RPMI7951 (cell line): Measurements from ENCODE around the gene DPYSL3. TPM values are rescaled to one million over a fixed set of nuclear protein-coding genes. Genes with fewer than 3 reads are reported as not detected.

Experiments used
- DNase-seq: peaks from one replicate; pipeline ENCODE4 v3.0.0-alpha.2; 2012; ENCODE audit warnings: low read depth
- total RNA-seq: library from RNA; depleted of rRNA; stranded (reverse); fragments of >200 nt; shearing (Covaris generic); gene quantifications from 2 replicates; pipeline ENCODE4 v1.2.3, GENCODE V29; 2014

The DPYSL3 gene
- total RNA-seq, 1 experiment from 2014 or later: 191 TPM

DNA sequence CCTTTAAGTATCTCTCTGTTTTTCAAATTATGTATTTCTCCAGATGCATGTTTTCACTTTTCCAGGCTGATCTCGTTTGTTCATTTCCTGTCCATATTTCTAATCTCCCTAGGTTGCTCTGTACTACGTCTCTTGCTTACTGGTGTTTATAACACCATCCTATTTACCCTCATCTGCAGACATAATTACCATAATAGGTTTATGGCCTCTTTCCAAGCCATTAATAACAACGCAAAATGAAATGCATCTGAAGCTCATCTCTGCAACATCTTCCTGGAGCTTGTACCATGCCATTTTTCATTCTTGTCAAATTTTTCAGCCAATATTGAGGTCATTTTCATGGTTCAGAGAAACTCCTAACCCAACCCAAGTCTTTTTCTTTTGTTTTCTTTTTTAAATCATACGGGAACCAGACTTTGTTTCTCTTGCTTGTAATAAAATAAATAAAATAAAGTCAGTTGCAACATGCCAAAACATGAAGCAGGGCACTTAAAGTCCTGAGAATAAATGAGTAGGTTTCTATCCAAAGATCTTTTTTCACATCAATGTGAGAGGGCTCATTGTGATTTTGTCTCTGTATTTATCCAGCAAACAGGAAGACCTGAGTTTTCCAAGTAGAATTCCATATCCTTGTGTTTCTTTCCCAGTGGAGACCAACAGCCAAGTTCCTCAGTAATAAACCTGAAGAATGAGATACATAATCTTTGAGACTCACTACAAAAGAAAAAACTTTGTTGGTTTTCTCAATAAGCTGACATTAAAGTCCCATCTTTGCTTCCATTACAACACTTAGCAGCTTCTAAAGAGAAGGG lies 37.0 kb downstream of the DPYSL3 start:
- DNase-seq: no peak

- DNase-seq: no peak
These were observed 41.8 kb downstream of the DPYSL3 start for GRCh38 chr5:147467973-147468508.

- no peak for DNase-seq
These were observed 43.4 kb downstream of the DPYSL3 start for GRCh38 chr5:147466360-147466980.

DNA sequence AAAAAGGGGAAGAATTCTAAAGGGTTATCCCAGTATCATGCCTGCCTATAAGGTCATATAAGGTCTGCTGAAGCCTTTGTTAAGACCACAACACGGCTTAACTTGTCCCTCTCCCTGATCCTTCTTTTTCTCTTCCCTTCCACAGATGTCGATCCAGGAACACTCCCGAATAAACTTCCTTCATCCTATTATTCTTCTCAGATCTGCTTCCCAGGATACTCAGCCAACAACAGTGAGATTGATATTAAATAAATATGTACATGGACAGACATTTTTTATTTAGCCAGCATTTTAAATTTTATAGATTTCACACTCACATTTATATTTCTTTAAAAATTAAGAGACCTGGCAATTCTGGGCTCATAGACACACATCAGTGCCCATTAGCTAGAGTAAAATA lies 44.1 kb downstream of the DPYSL3 start:
- no peak for DNase-seq

DNA sequence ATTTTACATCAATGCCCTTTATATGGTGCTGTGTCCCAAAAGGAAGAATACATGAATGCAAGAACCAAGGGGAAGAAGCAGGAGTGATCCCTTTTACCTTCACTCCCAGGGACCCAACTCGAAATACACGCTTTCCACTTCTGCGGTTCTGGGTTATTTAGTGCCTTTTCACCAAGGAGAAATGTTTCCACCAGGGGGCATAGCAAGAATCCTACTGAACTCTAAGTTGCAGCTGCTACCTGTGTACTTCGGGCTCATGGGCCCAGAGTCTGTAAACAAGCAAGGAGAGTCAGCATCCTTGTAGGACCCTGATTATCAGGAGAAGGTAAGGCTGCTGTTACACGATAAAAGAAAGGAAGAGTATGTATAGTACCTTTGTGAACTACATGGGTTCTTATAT lies 45.7 kb downstream of the DPYSL3 start:
- DNase-seq: peak; percentile 47

DNA sequence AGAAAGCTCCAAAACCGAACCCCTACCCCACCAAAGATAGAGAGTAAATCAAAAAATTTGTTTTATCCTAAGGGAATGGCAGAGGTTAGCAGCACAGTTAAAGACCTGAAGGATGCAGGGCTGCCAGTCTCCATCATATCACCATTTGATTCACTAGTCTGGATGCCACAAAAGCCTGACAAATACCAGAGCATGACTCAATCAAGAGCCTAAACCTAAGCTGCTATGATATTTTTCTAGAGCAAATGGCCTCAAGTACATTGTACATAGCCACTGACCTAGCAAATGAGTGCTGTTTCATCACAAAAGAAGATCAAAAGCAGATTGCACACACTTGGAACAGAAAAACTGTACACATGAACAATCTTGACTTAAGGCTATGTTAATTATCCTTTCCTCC lies 48.0 kb downstream of the DPYSL3 start:
- DNase-seq: peak; percentile 74

- DNase-seq: no peak
These were observed 49.5 kb downstream of the DPYSL3 start for GRCh38 chr5:147460380-147460779.

DNA sequence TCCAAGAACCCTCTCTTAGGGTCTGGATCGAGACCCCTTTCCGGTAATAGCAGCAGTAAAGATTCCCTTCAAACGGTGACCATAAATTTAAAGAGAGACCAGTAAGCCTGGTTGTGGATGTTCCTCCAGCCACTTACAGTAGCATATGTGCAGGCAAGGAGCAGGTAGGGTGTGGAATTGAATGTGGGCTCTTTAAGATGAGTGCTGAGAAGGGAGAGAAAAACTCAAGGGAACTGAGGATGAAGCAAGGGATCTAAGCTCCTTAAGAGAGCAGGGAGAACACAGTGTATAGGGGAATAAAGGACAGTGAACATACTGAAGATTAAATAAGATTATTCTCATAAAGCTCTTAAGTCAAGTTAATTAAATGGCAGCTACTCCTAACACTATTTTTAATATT lies 51.3 kb downstream of the DPYSL3 start:
- DNase-seq: no peak

DNA sequence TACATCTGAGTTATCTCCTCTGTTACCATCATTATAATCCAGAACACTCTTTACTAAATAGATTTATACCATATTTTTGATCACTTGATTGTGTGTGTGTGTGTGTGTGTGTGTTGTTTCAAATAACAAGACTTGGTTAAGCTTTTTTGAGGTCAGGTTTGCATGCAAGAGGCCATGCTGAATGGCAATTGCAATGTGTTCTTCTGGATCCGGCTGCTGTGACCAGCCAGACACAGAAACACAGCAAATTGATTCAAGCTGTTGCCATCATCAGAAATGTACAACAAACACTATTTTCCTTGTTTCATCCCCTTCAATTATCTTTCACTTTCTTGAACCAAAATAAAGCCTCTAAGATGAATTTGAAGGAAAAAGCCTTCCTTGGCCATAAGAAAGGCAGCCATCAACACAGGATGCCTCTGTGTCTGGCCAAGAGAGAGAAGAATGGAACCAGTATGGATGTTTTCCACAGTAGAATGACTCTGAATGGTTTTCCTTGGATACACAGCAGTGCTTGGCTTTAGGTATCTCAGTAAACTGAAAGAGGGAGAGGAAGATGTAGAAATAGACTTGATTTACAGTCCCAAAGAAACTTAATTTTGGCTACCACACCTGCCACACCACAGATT lies 53.9 kb downstream of the DPYSL3 start:
- peak; percentile 56 for DNase-seq

DNA sequence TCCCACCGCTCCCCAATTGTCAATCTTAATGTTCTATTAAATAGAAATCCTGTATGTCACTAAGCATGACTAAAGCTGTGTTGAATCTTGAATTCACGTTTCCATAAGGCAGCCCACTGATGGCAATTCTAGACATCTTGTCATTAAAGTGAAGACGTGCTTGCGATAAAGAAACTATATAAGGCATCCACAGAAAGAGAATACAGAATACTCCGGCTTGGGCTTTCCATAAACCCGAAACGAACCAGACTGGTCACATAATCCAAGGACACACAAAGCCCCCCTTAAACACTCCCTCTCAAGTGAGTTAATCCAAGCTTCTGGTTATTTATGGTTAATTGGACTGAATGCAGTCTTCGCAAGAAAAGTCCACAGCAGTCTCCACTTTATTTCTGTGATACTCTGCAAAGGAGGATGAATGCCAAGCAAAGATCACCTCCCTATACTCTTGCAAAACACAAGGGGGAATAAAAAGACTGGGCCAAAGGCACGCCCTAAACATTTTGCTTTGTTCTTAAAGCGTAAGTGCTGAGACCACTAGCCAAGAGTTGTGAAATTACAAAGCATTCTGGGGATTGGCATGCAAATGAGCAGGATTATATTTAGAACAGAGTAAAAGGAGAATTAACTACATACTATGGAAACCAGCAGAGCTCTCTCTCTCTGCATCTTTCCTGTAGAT lies 54.7 kb downstream of the DPYSL3 start:
- peak; percentile 83 for DNase-seq

GRCh38 chr5:147453875-147454814 lies 55.7 kb downstream of the DPYSL3 start:
- peak; percentile 83 for DNase-seq

DNA sequence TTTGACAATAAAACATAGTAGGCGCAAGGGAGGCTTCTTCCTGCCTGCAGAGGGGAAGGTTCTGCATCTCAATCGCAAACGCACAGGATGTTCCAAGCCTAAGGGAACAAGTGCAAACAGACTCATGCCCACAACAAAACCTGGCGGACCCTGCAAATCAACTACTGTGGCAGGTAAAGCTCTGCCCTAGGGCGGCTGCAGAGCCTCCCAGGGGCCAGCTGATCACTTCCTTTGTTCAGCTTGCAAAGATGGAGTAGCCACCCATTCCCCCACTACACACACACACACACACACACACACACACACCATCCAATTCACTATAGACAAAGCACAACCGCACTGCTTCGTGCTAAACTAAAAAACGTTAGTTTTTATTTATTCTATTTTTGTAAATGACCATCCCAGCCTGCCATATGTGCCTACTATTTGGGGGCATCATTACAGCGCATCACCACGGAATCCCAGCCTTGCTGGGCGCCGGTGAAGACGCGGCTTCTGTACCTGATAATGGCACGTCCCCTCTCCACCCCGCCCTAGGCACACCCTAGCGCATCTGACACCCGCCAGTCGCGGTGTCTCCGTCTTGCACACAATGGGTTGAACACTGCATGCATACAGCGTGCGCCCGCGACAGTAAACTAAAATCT lies 57.6 kb downstream of the DPYSL3 start:
- no peak for DNase-seq

GRCh38 chr5:147451193-147451592 lies 58.7 kb downstream of the DPYSL3 start:
- DNase-seq: no peak

DNA sequence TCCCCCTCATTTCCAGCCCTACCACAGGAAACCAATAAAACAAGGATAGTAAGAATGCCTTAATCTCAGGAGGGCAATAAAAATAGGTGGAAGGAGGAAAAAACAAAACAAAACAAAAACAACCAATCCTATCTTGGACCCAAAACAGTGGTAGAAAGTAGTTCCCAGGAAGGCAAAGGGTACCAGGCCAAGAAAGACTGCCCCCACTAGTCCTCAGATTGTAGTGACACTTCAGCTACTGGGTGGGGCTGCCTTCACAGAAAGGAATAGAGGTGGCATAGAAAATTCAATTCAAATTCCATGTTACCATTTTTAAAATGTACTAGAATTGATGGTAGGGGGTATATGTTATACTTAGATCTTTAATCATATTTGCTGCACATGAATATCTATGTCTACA lies 59.3 kb downstream of the DPYSL3 start:
- no peak for DNase-seq

GRCh38 chr5:147448766-147449165 lies 61.1 kb downstream of the DPYSL3 start:
- no peak for DNase-seq

DNA sequence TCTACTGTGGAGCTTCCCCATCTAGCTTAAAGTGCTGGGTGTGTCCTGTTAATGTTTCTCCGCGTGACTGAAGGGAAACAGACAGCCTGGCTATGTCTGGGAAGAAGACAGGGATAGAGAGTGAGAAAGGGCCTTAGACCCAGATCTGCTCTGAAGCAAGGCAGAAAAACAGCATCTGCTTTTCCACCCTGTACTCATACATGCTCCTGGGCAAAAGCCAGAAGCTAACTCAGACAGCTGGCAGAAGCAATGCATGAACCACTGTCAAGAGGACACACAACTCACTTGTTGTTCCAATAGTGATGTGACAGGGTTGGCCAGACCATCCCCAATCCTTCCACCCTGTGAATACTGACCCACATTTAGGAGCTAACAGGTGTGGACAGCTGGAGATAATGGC lies 63.3 kb downstream of the DPYSL3 start:
- DNase-seq: no peak

DNA sequence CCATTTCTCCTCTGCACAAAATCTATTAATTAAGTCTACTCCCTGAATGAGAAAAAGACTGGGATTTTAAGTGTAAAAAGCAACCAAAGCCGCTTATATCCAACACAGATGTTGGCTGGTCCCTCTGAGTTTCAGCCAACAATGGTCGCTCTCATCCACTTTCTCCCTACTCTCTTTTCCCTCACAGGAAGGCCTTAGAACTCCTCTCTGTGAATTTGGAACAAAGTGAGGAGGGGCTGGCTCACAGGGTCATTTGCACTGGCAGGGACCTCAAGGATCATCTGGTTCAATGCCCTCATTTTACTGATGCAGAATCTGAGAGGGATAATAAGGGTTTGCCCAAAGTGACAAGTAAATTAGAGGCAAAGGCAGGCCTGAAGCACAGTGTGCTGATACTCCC lies 64.0 kb downstream of the DPYSL3 start:
- no peak for DNase-seq

- no peak for DNase-seq
These were observed 64.8 kb downstream of the DPYSL3 start for GRCh38 chr5:147445090-147445489.

DNA sequence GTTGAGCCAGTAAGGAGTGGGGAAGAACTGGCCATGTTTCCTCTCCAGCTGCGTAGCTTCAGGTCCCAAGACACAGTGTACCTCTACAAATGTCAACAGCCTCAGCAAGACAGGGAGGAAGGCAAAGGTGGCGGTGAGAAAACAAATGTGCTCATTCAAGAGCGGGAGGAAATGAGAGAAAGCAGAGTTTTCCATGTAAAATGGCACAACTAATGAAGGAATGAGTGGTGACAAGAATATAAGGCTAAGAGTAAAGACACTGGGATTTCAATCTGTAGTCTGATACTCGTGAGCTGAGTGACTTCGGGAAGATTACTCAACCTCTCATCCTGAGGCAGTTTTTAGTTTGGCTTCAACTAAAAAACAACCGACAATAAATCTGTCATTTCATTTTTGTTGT lies 67.6 kb downstream of the DPYSL3 start:
- no peak for DNase-seq

GRCh38 chr5:147441191-147441695 lies 68.6 kb downstream of the DPYSL3 start:
- no peak for DNase-seq
